ENCODE results near the gene RPS19.
"Not testable (repeated sequence)": the region's sequence is repeated elsewhere in the genome, so short reads cannot be mapped to it uniquely, and the experiment has no call there.

Gene RPS19

DNA sequence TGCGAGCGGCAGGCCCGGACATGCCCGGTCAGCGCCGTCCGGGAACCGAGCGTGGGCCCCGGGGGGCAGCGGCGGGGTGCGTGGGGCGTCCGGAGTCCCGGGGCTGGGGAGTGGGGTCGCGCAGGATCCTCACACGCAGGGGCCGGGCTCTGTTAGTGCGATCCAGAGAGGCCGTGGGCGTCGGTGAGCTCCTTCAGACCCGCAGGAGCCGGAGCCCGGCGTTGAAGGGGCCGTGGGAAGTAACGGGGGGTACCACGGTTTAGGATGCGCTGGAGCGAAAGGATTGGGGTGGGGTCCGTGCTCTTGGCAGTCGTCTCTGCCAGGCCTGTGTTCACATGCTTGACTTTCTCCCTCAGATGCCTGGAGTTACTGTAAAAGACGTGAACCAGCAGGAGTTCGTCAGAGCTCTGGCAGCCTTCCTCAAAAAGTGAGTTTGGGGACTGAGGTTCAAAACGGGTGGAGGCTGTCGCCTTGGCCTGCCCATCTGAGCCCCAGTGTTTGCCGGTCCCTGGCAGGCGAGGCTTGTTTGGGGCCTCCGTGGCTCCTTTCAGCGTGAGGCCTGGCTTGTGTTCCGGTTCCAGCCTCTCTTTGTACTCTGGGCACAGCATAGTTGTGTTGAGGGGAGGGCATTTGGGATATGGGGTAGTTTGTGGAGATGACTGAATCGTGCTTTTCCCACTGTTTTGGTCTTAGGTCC is 512 bp downstream of the RPS19 start:
- no peak for DNase-seq (ENCODE audit: low read depth in 2 of 2)

DNA sequence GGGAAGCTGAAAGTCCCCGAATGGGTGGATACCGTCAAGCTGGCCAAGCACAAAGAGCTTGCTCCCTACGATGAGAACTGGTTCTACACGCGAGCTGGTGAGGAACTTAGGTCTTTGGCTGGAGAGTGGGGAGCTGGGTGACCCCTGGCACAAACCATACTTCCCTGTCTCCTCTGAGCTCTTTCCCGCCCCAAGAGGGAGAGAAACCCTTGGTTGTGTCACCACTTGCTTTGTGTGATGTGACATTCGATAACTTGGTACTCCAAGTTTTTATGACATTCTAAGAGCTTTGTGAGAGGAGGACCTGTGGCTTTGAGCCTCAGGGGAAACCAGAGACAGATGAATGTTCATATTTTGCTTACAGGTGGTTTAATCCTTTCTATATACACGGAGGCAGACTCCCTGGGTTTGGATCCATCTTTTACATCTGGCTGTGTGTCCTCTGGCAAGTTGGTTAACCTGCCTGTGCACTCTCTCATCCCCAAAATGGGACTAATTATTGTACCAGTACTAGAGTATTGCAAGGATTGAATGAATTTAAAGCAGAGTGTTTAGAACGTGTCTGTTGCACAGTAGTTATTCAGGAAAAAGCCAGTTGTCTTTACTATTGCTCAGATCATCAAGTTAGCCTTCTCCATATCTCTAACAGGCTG is 1.2 kb downstream of the RPS19 start:
- no peak for DNase-seq (ENCODE audit: low read depth in 2 of 2)

DNA sequence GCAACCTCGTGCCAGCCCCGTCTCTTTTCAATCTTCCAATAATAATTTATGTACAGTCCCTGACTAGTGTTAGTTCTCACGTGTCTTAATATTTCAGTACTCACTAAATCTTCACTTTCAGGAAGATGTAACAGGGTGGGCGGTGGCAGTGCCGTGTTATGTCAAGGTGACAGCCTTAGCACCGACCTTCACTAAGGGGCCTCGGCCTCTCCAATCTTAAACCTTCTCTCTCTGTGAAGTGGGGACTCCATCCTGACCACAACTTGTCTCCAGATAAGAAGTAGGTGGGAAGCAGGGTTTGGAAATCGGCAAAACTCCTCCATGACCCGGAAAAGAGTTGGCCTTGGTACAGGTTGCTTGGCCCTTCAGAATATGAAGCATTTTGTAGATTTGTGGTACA is 1.8 kb downstream of the RPS19 start:
- DNase-seq (ENCODE audit: low read depth in 2 of 2): no peak

DNA sequence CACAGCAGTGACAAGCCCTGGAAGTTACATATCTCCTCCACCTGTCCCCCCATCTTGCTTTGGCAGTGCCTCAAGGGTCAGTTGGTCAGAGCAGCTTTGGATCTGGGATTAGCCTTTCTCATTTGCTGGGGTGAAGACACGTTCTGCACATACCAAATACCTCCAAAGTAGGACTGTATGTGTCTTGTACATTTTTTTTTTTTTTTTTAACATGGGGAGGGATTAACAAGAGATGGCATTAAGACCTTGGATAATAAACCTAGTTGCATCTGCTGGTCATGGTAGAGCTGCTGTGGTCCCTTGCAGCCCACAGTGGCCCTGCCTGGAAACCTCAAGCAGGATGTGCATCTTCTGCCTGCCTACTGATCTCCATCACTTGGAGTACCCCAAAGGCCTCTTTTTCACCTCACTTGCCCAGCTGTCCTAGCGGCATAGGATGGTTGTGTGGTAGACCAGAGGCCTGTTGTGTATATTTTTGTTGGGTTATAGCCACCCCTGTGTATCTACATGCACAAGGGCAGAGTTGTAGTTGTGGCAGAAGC is 2.5 kb downstream of the RPS19 start:
- DNase-seq (ENCODE audit: low read depth in 2 of 2): no peak

DNA sequence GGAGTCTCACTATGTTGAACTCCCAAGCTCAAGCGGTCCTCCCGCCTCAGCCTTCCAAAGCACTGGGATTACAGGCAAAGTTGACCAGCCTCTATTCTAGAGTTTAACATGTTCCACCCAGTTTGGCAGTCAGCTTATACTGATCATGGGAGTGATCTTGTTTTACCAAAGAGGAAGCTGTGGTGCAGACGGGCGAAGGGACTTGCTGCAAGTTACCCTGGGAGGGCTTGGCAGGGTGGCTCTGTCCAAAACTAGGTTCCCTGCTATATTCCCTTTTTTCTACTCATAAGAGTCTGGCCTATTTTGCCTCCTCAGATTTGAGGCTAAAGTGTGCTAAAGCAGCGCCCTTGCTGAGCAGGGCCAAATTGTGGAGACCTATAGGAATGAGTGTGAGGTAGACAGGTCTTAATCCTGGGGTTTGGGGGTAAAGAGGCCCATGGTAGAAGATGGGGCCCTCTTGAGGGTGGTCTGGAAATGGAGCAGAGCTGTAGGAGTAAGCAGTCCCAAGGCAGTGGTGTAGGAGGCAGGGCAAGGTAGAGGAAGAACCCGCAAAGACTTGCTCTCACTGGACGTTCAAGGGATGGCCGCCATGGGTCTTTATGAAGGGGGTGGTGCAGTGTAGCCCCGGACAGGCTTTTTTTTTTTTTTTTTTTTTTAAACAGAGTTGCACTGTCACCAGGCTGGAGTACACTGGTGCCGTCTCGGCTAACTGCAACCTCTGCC is 3.3 kb downstream of the RPS19 start:
- DNase-seq (ENCODE audit: low read depth in 2 of 2): no peak

DNA sequence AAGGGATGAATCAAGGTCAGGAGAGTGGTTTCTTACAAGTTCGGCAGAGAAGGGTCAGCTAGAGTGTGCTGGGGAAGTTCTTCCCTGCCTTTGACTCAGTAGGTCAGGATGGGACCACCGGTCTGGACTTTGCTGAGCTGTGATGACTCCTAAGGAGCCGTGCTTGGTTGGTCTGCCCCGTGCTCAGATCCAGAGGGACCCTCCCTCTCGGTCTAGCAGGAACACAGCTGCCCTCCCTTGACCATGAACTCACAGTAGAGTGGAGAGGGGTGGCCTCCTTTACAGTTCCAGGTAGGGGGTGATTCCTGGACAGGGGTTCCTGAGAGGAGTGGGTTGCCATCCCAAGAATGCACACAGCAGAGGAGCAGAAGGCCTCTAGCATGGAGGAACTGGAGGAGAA is 4.3 kb downstream of the RPS19 start:
- no peak for DNase-seq (ENCODE audit: low read depth in 2 of 2)

DNA sequence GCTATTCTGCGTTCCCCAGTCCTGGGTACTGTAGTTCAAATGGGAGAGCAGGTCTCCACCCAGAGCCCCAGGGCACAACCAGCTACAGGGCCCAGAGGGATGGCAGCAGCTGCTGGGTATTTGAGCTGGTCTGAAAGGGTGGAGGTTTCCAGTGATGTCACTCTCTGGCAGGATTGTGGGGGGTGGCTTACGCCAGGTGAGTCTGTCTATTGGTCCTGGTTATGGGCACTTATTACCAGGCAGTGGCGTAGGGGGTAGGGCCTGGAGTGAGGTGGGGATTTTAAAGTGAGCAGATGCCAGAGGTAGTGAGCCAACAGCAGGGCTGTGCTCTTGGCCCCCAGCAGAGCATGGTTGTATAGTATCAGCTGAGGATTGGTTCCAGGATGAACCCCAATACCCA is 6.2 kb downstream of the RPS19 start:
- DNase-seq (ENCODE audit: low read depth in 2 of 2): no peak

DNA sequence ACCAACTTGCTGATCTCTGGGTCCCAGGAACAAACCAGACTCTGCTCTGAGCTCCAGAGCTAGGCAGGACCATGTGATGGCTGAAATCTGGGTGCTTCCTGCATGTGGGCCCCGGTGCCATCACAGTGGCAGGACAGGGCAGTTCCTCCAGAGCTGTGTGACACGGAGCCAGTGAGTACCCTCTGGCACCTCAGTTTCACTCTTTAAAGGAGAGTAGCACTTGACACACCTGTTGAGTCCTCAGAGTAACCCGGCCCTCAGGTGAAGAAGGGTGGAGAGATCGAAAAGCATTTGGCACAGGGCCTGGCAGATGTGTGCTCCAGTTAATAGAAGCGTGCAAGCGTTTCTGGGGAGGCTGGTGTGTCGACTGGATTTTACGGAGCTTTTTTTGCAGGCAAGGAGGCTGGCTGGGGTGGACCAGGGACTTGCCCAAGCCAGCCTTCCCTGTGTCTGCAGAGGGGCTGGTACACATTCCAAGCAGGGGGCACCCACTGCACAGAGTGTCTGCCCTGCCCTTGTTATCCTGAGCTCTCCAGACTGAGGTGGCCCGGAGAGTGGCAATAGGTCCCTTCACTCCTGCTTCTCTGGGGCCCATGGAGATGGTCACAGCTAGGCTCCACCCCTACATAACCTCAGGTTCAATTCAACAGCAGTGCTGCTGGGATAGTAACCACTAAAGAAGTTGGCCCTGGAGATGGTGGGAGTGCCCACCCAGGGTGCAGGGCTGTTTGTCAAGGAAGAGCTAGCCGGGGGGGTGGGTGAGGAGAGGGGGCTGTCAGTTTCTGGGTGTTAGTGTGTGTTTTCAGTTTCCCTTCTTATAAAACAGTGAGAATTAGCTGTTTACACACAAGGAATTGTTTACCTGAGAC is 8.3 kb downstream of the RPS19 start:
- DNase-seq (ENCODE audit: low read depth in 2 of 2): no peak

DNA sequence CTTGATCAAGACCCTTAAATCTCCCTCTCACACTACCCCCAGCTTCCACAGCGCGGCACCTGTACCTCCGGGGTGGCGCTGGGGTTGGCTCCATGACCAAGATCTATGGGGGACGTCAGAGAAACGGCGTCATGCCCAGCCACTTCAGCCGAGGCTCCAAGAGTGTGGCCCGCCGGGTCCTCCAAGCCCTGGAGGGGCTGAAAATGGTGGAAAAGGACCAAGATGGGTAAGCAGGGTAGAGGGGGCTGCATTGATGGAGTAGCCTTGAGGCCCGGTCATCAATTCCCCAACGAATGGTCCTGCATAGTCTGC is 8.9 kb downstream of the RPS19 start:
- no peak for DNase-seq (ENCODE audit: low read depth in 2 of 2)

DNA sequence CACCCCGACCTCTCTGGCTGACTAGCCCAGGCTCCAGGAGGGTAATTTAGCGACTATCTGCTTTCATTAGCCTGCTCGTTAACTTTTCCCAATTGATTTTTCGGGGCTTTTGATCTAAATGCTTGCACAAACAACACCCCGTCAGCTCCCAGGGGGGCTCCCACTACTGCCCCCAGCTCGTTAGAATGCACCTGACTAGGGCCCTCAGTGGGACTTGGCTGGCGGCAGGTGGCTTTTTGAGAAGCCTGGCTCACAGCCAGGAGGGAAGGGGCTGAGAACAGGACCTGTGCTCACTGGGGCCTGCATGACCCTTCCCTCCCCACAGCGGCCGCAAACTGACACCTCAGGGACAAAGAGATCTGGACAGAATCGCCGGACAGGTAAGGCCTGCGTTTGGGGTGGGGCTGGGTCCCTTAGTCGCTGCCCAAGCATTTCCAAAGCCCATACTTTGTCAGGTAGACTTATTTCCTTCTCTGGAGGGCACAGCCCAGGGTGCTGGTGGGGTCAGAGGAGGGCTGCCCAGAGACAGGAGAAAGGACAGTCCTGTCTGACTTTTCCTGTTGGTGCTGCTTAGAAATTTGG is 9.4 kb downstream of the RPS19 start:
- DNase-seq (ENCODE audit: low read depth in 2 of 2): no peak

DNA sequence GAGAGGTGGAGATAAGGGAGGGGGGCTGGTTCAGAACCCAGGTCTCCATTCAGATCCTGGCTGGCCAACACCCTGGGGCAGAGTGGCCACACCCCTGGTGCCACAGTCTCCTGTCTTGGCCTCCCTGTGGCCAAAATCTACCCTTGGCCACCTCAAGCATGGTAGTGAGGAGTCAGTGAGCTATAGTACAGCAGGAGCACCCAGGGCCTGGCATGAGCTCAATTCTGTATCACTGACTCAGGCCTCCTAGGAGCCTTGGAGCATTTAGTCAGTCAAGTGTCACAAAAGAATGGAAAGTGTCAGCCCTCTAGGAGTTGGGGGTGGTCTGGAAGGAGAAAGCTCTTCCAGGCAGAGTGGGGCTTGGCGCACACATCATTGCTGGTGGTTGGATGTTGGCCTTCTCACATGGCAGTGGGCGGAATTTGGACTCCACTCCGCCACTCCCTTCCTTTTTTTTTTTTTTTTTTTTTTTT is 10.4 kb downstream of the RPS19 start:
- no peak for DNase-seq (ENCODE audit: low read depth in 2 of 2)

DNA sequence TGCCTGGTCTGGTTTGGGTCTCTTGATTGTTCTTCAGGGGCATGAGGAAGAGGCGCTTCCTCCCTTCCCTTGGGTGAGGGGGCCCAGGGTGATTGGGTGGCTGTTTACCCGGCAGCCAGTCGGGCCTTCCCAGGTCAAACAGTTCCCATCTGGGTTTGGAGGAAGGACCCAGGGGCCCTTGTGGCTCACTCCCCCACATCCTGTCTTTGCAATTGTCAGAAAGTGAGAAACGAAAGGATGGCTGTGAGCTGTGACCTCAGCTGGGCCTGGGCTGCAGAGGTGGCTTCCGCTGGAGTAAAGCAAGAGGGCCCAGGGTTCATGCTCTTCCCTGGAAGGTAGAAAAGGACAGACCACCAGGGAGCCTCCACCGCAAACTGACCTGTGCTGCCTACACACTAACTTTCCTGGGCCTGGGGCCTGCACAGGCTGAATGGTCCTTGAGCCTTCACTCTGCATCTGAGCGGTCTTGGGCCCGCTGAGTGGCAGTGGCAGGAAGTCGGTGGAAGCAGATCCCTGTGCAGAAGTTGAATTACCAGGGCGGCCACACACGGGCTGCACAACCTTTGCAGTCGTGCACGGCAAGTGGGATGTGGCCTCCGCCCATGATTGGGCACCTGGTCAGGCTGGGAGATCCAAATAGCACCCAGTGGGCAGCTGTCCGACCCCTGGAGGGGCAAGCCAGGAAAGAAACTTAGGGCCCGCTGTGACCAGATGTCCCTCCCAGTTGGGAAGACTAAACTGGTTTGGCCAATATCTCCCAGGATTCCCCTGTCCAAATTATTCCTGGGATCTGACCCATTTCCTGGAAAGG is 11.7 kb downstream of the RPS19 start:
- peak in 1 of 2 donors; percentile 37 for DNase-seq (ENCODE audit: low read depth in 2 of 2)

DNA sequence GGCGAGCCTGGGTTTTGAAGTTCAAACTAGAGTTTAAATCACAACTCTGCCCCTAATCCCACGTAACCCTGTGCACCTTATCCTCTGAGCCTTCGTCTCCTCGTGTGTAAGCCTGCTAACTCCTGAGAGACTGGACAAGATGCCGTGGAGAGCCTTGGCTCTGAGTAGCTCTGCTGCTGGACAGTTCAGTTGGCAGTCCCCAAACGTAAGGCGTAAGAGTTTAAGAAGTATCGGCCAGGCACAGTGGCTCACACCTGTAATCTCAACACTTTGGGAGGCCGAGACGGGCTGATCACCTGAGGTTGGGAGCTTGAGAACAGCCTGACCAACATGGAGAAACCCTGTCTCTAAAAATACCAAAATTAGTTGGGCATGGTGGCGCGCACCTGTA is 12.3 kb downstream of the RPS19 start:
- DNase-seq (ENCODE audit: low read depth in 2 of 2): no peak

DNA sequence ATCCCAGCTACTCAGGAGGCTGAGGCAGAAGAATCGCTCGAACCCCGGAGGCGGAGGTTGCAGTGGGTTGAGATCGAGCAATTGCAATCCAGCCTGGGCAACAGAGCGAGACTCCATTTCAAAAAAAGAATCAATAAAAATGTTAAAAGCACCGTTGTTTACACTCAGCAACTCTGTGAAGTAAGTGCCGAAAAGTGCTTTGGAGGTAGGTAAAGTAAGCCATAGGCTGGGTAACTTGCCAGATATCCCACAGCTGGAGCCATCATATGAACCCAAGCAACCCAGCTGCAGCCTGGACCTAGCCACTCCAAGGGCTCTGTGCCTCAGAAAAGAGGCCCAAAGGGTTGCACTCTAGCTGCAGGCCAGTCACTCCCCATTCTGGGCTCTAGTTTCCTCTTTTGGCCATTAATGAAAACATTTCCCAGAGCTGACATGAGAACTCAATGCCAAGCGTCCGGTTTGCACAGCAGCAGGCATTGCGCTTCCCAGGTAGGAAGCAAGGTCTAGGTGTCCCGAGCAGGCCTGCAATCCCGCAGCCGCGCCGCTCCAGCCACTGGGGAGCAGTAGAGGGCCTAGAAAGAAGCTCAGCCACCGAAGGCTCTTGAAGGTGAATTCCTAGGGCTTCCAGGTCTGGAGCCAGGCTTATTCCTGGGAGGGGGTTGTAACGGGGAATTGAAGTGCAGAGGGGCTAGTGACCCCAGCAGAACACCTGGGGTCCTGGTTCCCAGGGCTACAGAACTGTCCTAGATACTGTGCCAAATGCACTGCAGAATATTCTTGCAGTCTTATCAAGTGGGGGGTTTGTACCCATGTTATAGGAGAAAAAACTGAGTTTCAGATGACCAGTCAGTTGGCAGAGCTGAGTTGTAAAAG is 13.0 kb downstream of the RPS19 start:
- no peak for DNase-seq (ENCODE audit: low read depth in 2 of 2)

DNA sequence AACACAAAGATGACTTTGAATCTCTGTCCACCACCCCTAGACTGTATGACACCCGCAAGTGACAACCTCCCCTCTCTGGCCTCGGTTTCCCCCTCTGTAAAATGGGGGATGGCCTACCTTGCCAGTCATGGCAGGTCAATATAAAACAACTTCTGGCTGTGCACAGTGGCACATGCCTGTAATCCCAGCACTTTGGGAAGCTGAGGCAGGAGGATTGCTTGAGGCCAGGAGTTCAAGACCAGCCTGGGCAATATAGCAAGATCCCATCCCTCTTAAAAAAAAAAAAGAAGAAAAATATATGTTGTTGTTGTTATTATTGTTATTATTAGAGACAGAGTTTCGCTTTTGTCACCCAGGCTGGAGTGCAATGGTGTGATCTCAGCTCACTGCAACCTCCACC is 15.9 kb downstream of the RPS19 start:
- not testable (repeated sequence) for DNase-seq (ENCODE audit: low read depth in 2 of 2)

DNA sequence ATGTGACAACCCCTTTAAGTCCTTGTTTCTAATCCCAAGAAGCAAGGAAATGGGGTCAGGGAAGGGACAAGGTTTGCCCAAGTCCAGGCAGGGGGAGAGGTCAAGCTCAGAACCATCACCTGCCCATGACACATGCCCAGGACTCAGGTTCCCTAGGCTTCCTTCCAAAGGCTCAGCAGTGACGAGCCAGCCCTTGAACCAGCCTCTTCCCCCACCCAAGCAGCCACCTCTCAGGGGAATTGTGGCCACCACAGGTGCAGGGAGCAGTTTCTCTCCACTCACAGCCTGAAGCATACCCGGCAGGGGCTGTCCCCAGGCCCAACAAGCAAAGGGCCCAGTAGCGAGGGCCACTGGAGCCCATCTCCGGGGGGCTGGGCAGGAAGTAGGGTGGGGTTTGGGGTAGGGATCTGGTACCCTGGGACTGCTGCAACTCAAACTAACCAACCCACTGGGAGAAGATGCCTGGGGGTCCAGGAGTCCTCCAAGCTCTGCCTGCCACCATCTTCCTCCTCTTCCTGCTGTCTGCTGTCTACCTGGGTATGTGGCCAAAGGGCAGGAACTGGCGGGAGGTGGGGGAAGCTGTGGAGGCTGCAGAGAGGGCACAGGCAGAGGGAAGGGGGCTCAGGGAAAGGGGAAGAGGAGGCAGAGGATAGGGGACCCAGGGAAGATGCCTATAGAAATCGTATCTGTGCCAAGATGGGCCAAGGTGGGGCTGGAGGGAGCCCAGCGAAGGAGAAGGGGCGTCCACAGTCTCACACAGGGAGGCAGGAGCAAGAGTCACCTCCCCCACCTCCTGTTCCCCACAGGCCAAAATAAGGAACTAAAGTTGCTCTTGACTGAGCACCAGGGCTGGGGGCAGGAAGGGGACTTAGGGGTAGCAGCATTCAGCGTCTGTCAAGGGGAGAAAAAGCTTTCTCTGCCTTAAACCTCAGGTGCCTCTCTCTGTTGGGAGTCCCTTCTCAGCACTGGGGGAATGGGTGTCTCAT is 17.1 kb downstream of the RPS19 start, which contains the start of gene CD79A:
Gene CD79A, plus strand, starts transcription at position 433 of the 986 bp plus-strand sequence. Its CDS starts 26 bp downstream, at position 459.
- DNase-seq (ENCODE audit: low read depth in 2 of 2): no peak

DNA sequence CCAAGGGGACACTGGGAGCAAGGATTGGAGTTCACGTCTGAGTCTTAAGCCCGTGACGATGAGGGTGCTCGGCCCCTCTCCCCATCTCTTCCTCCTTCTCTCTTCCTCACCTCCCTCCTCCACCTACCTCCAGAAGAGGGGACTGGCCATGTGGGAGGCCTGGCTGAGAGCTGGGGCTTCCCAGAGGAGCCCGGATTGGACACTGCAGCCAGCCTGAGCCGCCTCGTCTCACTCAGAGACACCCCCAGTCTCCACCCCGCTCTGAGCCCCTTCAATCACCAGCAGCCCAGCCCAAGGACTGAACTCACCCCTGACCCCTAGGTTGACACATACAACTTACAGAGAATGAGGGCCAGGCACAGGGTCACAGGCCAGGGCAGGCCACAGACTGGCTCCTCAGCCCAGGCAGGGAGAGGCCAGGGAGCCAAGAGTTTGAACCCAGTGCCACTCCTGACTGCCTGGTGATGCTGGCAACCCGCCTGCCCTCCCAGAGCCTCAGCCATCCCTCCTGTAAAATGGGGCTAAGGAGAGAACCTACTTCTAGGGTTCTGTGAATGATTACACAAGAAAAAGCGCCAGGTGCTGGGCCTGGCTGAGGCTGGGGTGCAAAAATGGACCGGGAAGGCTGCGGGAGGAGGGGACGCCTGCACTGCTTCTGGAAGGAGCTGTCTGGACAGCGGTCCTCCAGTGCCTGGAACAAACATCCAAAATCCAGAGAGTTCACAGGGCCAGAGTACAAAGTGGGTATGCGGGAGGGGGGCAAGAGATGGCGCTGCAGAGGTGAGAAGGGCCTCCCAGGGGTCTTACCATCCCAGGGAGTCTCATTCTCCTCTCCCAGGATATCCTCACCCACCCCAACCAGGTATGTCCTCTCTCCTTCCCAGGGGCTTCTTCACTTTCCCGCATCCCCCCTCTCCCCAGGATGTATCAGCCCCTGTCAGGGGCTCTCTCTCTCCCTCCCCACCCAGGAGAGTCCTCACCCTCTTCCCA is 18.2 kb downstream of the RPS19 start:
- DNase-seq (ENCODE audit: low read depth in 2 of 2): no peak
